NCI-H446 treated with DMSO at 0.1 percent for 48 hours (cell line): ENCODE data around the gene DND1.
"Not testable (repeated sequence)": the region's sequence is repeated elsewhere in the genome, so short reads cannot be mapped to it uniquely, and the experiment has no call there.

ENCODE experiments used
- DNase-seq: peaks from one replicate; lab custom pipeline; 2025; lab: John Stamatoyannopoulos, UW

The DND1 gene

GRCh38 chr5:140631036-140631417 is 42.3 kb downstream of the DND1 start:
- DNase-seq = no peak

GRCh38 chr5:140630292-140631035 is 42.9 kb downstream of the DND1 start:
- no peak for DNase-seq

- DNase-seq = no peak
Measured at GRCh38 chr5:140628711-140629110, 44.7 kb downstream of the DND1 start.

GRCh38 chr5:140627972-140628371 is 45.4 kb downstream of the DND1 start:
- no peak for DNase-seq

GRCh38 chr5:140624886-140625285 is 48.5 kb downstream of the DND1 start:
- DNase-seq = not testable (repeated sequence)

GRCh38 chr5:140623061-140623460 is 50.3 kb downstream of the DND1 start:
- DNase-seq = not testable (repeated sequence)

GRCh38 chr5:140622301-140622700 is 51.1 kb downstream of the DND1 start:
- DNase-seq = no peak
